RWPE1 (cell line): ENCODE results near the gene NHERF2.

Source experiments
- CTCF ChIA-PET: fragments of 350-600 bp; sonication (Branson Sonifier 250); formaldehyde crosslinking; extraction: SDS; loops from one replicate; lab custom pipeline; 2021; lab: Yijun Ruan, JAX
- POLR2A ChIA-PET: fragments of 400-600 bp; formaldehyde crosslinking; extraction: SDS; loops from one replicate; lab custom pipeline; 2020; ENCODE audit warnings: antibody characterized with exemption; ENCODE audit not compliant: low non-redundant PET; lab: Yijun Ruan, JAX
- DNase-seq: peaks from one replicate; pipeline ENCODE4 v3.0.0; 2012; ENCODE audit warnings: low spot score
- H3K27ac ChIP-seq: fragments of 450-650 bp; 2 replicates; pipeline ENCODE4 v1.5.1; 2017
- CTCF ChIP-seq: fragments of 450-650 bp; conservative IDR thresholded peaks from 2 replicates; pipeline ENCODE4 v1.5.1; 2017; ENCODE audit warnings: low read depth, mild to moderate bottlenecking

Gene NHERF2

GRCh38 chr16:1990101-1990350 lies 36.7 kb upstream of the NHERF2 start:
- CTCF ChIA-PET, result interaction anchor here (0.7 kb wide), 1 partner anchor 750 kb away, joined by 3 read pairs; no protein-coding TSS in a partner anchor
- H3K27ac ChIP-seq, result no peak overlapping the region
- no peak for DNase-seq
- POLR2A ChIA-PET, result no interaction called here
- no peak for TF ChIP-seq CTCF

GRCh38 chr16:1990351-1991134 lies 36.2 kb upstream of the NHERF2 start:
- POLR2A ChIA-PET, result no interaction called here
- CTCF ChIA-PET, result interaction anchor here (0.6 to 0.7 kb wide), 2 partner anchors 525 to 750 kb away, joined by 3 read pairs; no protein-coding TSS in a partner anchor
- no peak overlapping the region for H3K27ac ChIP-seq
- no peak for TF ChIP-seq CTCF
- DNase-seq, result no peak

- no peak overlapping the region for H3K27ac ChIP-seq
- ChIA-PET POLR2A (no interaction called here), CTCF (interaction anchor here (0.6 to 0.7 kb wide), 2 partner anchors 164 to 525 kb away, joined by 3 read pairs; partner anchors contain the start of gene TRAF7)
- TF ChIP-seq CTCF, result no peak
- DNase-seq, result no peak
Observed at GRCh38 chr16:1991135-1991551, 35.6 kb upstream of the NHERF2 start.

- DNase-seq, result no peak
- ChIA-PET POLR2A (no interaction called here), CTCF (interaction anchor here (0.7 kb wide), 1 partner anchor 164 kb away, joined by 3 read pairs; the partner anchor contains the start of gene TRAF7)
- TF ChIP-seq CTCF, result no peak
- peak overlapping the region; percentile 71 for H3K27ac ChIP-seq
Observed at GRCh38 chr16:1991588-1991947, 35.1 kb upstream of the NHERF2 start.

GRCh38 chr16:1991948-1992703 lies 34.6 kb upstream of the NHERF2 start:
- POLR2A ChIA-PET, result interaction anchor here (0.6 kb wide), 1 partner anchor 10 kb away, joined by 3 read pairs; no protein-coding TSS in a partner anchor

More at GRCh38 chr16:1991948-1992703, 34.6 kb upstream of the NHERF2 start:
- CTCF ChIA-PET, result interaction anchor here (0.6 kb wide), 1 partner anchor 15 kb away, joined by 3 read pairs; no protein-coding TSS in a partner anchor
- TF ChIP-seq CTCF, result no peak
- peak; percentile 90 for DNase-seq
- peak overlapping the region; percentile 71 for H3K27ac ChIP-seq
